Inferior parietal cortex (tissue), 1 donor: ENCODE data around the gene PHLDA1.

Experiments used
- DNase-seq: peaks from one replicate; pipeline ENCODE4 v3.0.0-alpha.2; 2016; ENCODE audit errors: extremely low spot score

PHLDA1 gene

GRCh38 chr12:76031414-76032042 lies at the start of gene PHLDA1:
TSS of gene PHLDA1 (minus strand) at chr12:76031776.
- DNase-seq = peak; percentile 90

- no peak for DNase-seq
Observed at GRCh38 chr12:76080729-76081415, 49.3 kb upstream of the PHLDA1 start.

DNA sequence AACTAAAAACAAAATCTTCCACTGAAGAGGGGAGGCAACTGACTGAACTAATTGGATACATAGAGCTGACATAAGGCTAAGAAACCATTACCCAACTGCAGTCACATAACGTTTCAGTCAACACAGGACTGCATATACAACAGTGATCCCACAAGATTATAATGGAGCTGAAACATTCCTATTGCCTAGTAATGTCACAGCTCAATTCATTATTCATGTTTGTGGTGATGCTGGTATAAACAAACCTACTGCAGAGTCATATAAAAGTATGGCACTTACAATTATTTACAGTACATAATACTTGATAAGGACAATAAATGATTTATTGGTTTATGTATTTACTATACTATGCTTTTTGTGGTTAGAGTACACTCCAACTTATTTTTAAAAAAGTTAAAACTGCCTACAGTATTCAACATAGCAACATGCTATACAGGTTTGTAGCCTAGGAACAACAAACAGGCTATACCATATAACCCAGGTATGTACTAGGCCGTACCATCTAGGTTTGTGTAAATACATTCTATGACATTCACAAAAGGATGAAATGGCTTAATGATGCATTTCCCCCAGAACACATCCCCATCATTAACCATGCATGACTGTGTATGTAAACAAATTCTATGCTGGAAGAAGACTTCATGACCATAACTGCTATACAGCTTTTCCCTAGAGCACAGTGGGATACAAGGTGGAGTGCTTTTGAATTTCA lies 48.6 kb upstream of the PHLDA1 start:
- no peak for DNase-seq

DNA sequence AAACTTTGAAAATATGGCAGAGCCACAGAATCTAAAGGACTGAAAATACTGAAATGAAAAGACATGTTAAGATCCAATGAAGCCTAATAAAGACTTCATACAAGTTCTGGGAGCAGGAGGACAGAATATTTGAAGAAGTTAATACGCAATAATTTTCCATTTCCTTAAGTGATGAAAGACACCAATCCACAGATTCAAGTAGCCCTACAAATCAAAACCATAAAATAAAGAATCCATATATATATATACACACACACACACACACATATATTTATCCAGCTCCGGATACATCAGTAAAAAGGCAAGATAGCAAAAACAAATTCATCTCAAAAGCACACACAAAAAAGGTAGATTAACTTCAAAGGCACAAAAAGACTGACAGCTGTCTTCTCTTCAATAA lies 47.2 kb upstream of the PHLDA1 start:
- no peak for DNase-seq

GRCh38 chr12:76075448-76075847 lies 43.9 kb upstream of the PHLDA1 start:
- DNase-seq = no peak

DNA sequence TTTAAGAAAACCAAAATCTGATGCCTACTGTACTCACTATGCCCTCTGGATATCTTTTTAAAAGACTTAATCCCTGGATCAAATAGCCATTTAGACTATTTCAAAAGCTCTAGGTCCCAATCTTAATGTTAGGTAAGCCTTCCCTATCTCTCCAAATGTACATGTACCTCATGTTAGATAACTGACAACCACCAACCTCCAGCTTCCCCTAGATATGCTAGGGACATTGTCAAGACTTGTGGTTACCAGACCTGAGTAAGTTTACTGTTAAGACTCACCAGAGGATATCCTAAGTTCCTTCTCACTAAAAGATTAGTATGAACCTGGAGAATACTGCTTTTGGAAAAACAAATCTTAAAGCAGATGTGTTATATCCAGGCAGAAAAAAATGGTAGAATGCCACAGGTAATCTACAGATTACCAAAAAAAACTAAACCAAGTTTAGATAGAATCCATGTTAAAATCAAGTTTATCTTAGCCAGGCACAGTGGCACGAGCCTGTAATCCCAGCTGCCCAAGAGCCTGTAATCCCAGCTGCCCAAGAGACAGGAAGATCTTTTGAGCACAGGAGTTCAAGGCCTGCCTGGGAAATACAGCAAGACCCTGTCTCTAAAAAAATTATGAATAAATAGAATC lies 43.2 kb upstream of the PHLDA1 start:
- no peak for DNase-seq

DNA sequence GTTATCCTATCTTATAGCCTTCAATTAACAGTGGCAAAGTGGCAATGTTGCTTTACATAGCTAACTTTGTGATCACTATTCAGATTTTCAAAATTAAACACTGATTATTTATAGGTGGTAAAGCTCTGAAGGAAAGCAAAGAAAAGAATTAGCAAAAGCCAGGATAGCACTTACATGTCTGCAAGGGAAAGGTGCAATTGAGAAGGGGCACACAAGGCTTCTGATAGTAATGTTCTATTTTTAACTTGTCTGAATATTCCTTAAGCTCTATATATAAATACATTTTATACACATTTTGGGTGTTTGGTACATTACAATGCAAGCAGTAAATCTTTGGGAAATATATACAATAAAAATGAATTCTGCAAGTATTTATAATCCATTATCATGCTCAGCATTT lies 42.0 kb upstream of the PHLDA1 start:
- no peak for DNase-seq

GRCh38 chr12:76072568-76072967 lies 41.0 kb upstream of the PHLDA1 start:
- DNase-seq = no peak

- DNase-seq = no peak
Observed at GRCh38 chr12:76069339-76069738, 37.8 kb upstream of the PHLDA1 start.

- DNase-seq = no peak
Observed at GRCh38 chr12:76065917-76066316, 34.3 kb upstream of the PHLDA1 start.

GRCh38 chr12:76064904-76065303 lies 33.3 kb upstream of the PHLDA1 start:
- DNase-seq = no peak

DNA sequence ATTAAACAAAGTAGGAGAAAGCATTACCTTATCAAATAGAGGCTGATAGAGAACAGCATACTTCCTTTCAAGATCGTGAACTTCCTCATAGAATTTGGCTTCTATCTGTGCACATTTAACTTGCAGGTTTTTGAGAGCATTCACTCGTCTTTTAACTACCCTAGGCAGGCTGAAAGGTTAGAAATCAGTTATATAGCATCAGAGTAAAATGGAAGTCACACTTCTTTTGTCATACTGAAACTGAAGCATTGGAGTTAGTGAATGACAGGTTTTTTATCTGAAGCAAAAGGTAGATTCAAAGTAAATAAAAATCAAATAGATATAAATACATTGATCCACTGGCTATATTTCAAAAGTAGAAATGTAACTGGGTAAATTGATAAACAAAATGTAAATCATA lies 28.5 kb upstream of the PHLDA1 start:
- DNase-seq = no peak

DNA sequence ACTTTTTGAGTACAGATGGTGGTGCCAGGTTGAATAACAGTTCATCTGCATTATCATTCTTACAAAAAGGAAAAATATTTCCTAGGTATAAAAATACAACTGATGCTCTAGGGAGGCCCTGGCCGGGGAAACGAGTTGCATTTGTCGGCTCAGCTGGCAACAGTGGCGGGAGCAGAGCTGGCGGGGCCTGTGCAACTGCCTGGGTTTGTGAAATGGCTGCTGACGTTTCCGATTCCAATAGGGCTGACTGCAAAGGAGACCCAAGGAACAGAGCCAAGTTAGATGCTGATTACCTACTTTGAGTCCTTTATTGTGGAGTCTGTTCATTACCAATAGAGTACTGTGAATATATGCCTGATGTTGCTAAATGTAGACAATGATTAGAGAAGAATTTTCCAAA lies 25.8 kb upstream of the PHLDA1 start:
- peak; percentile 17 for DNase-seq

DNA sequence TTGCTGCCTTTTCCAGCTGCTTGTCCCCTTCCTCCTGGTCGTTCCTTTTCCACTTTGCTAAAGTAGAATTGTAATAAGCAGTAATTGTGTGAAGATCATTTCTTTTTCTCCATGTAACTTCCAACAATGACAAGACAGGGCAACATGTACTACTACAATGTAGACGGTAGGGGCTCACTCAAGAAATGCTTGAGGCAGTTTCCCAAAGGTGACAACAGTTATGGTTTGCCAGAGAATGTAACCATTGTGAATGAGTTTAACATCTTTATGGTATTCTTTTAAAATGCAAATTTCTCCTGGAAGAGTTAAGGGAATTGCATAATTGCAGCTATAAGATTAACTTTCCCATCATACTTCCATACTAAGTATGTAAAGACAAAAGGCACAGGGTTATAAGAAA lies 23.8 kb upstream of the PHLDA1 start:
- no peak for DNase-seq

DNA sequence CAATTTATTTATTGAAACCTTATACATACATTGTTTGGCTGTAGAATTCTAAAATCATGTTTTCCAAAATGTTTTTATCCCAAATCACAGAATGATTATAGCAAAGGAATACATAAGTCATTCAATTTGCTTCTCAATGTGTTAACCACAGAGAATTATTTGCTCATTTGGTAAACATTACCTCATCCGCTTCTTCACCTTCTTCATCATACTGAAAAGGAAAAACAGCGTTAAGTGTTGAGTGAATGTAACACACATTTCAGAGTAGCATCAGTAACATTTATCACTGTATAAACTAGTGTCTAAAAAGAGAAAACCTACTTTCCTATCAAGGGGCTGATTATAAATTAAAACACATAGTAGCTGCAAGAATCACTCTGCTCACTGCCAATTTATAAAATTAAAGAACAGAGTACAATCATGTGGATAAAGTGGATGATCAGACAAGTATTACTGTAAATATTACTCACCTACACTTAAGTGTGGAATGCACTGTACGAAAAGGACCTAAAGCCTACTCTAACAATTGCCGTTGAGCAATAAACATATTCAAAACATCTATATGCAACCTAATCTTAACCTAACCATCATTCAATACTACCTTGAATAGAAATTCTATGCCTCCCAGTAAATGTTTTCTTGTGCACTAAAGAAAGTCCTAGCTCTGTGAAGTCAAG lies 18.1 kb upstream of the PHLDA1 start:
- no peak for DNase-seq

GRCh38 chr12:76047742-76048141 lies 16.2 kb upstream of the PHLDA1 start:
- DNase-seq = no peak

DNA sequence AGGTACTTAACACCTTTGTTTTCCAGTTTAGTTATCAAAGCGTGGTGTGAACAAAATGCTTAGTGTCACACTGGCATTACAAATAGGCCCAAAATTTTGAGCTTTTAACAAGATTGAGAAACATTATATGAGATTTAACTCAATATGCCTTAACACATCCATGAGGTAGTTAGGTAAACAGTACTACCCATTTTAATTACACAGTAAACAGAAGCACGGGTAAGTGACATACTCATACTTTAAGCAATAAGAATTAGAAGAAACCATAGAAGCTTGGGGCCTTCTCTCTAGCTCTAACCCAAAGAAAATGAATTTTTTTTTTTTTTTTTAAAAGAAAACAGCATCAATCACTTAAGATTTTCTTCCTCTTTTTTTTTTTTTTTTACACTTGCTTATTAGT lies 15.5 kb upstream of the PHLDA1 start:
- no peak for DNase-seq

- DNase-seq = no peak
Observed at GRCh38 chr12:76043377-76043776, 11.8 kb upstream of the PHLDA1 start.

GRCh38 chr12:76042147-76042546 lies 10.6 kb upstream of the PHLDA1 start:
- no peak for DNase-seq

DNA sequence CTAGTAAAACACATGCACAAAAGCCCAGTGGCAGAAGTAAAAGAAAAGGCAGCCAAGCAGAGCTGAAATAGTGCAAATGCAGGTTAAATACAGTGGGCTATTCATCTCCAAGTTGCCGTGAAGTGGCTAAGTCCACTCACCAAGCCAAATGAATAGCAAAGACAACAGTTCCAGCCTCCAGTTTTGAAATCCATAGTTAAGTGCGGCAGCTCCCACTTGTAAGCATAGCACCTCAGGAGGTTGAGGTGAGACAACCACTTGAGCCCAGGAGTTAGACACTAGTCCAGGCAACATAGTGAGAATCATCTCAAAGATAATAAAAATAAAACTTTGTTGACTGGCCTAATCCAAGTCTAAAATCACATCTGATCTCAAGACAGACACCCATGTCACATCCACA lies 9.8 kb upstream of the PHLDA1 start:
- DNase-seq = no peak

DNA sequence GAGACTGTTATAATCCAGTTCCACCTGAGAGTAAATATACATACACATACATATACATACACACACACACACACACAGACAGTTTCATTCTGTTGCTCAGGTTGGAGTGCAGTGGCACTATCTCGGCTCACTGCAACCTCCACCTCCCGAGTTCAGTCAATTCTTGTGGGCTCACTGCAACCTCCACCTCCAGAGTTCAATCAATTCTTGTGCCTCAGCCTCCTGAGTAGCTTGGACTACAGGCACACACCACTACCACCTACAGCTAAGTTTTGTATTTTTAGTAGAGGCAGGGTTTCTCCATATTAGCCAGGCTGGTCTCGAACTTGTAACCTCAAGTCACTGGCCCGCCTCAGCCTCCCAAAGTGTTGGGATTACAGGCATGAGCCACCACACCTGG lies 8.9 kb upstream of the PHLDA1 start:
- DNase-seq = no peak

- DNase-seq = no peak
Observed at GRCh38 chr12:76038176-76038575, 6.6 kb upstream of the PHLDA1 start.
